Endothelial cell (in vitro differentiated cells): ENCODE data around the gene B4GALNT1. TPM values are rescaled to one million over a fixed set of nuclear protein-coding genes. Genes with fewer than 3 reads are reported as not detected.
"Not testable (repeated sequence)": the region's sequence is repeated elsewhere in the genome, so short reads cannot be mapped to it uniquely, and the experiment has no call there.

Experiments
- DNase-seq: peaks from one replicate; pipeline ENCODE4 v3.0.0; 2021; ENCODE audit warnings: low spot score
- H3K27ac Mint-ChIP-seq: one replicate; pipeline ENCODE4 v1.8.0; 2021; ENCODE audit warnings: mixed read lengths, inconsistent platforms; ENCODE audit not compliant: unreplicated experiment
- H3K27me3 Mint-ChIP-seq: one replicate; pipeline ENCODE4 v1.8.0; 2021; ENCODE audit warnings: mild to moderate bottlenecking, moderate library complexity, mixed read lengths, inconsistent platforms; ENCODE audit not compliant: unreplicated experiment
- H3K36me3 Mint-ChIP-seq: one replicate; pipeline ENCODE4 v1.8.0; 2021; ENCODE audit warnings: mild to moderate bottlenecking, low read depth, mixed read lengths, inconsistent platforms; ENCODE audit not compliant: unreplicated experiment
- H3K4me1 Mint-ChIP-seq: one replicate; pipeline ENCODE4 v1.8.0; 2021; ENCODE audit warnings: mild to moderate bottlenecking, mixed read lengths, inconsistent platforms; ENCODE audit not compliant: unreplicated experiment
- H3K4me3 Mint-ChIP-seq: one replicate; pipeline ENCODE4 v1.8.0; 2021; ENCODE audit warnings: mild to moderate bottlenecking, mixed read lengths, inconsistent platforms; ENCODE audit not compliant: unreplicated experiment
- H3K9me3 Mint-ChIP-seq: one replicate; pipeline ENCODE4 v1.8.0; 2021; ENCODE audit warnings: mixed read lengths, inconsistent platforms; ENCODE audit not compliant: unreplicated experiment
- CTCF ChIP-seq: fragments of 200-600 bp; sonication (generic); IDR thresholded peaks from one replicate; pipeline ENCODE4 v1.5.0; 2021; ENCODE audit warnings: antibody characterized with exemption; ENCODE audit not compliant: unreplicated experiment
- total RNA-seq: library from RNA; stranded (reverse); fragmentation: NEBNext Ultra II Directional; extraction: Animal tissue kit (Norgen Biotek cat#: 25700); gene quantifications from one replicate; pipeline ENCODE4 v1.2.1, GENCODE V29; 2021; ENCODE audit not compliant: unreplicated experiment

Gene B4GALNT1
- total RNA-seq, 1 donor from 2014 or later = 1.3 TPM

GRCh38 chr12:57640175-57641042 lies 7.4 kb upstream of the B4GALNT1 start:
- no peak for TF ChIP-seq CTCF
- H3K27me3 Mint-ChIP-seq = no peaks in the 10 kb centered on the region
- no peaks in the 10 kb centered on the region for H3K36me3 Mint-ChIP-seq
- H3K4me1 Mint-ChIP-seq = no peaks in the 10 kb centered on the region
- no peak overlapping the region for H3K4me3 Mint-ChIP-seq
- H3K9me3 Mint-ChIP-seq = no peaks in the 10 kb centered on the region
- no peak for DNase-seq
- H3K27ac Mint-ChIP-seq = no peak overlapping the region

DNA sequence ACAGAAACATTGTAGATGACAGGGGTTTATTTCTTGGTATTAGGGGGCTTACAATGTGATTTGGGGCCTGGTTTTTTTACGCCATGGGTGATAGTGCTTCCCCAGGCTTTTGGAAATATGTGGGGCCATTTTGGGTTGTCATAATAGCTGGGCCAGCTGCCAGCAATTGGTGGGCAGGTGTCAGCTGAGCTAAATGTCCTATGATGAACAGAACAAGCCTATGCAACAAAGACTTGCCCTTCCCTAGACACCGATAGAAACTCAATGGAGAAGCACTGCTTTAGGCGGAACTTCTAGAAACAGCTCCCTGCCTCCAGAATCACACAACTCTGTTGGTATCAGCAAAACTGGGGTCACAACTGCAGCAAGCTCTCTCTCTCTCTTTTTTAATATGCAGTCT lies 5.1 kb upstream of the B4GALNT1 start:
- no peak for TF ChIP-seq CTCF
- H3K4me3 Mint-ChIP-seq = no peak overlapping the region
- H3K4me1 Mint-ChIP-seq = no peaks in the 10 kb centered on the region
- no peaks in the 10 kb centered on the region for H3K9me3 Mint-ChIP-seq
- H3K27ac Mint-ChIP-seq = no peak overlapping the region
- H3K36me3 Mint-ChIP-seq = no peaks in the 10 kb centered on the region
- no peak for DNase-seq
- no peaks in the 10 kb centered on the region for H3K27me3 Mint-ChIP-seq

- no peak for TF ChIP-seq CTCF
- no peak overlapping the region for H3K4me3 Mint-ChIP-seq
- H3K9me3 Mint-ChIP-seq = no peaks in the 10 kb centered on the region
- no peak overlapping the region for H3K27ac Mint-ChIP-seq
- H3K36me3 Mint-ChIP-seq = no peaks in the 10 kb centered on the region
- no peaks in the 10 kb centered on the region for H3K27me3 Mint-ChIP-seq
- no peaks in the 10 kb centered on the region for H3K4me1 Mint-ChIP-seq
- no peak for DNase-seq
Measured at GRCh38 chr12:57637364-57637763, 4.4 kb upstream of the B4GALNT1 start.

GRCh38 chr12:57636731-57637130 lies 3.7 kb upstream of the B4GALNT1 start:
- not testable (repeated sequence) for H3K27me3 Mint-ChIP-seq, H3K4me1 Mint-ChIP-seq, H3K9me3 Mint-ChIP-seq, H3K4me3 Mint-ChIP-seq, H3K27ac Mint-ChIP-seq, DNase-seq, H3K36me3 Mint-ChIP-seq

DNA sequence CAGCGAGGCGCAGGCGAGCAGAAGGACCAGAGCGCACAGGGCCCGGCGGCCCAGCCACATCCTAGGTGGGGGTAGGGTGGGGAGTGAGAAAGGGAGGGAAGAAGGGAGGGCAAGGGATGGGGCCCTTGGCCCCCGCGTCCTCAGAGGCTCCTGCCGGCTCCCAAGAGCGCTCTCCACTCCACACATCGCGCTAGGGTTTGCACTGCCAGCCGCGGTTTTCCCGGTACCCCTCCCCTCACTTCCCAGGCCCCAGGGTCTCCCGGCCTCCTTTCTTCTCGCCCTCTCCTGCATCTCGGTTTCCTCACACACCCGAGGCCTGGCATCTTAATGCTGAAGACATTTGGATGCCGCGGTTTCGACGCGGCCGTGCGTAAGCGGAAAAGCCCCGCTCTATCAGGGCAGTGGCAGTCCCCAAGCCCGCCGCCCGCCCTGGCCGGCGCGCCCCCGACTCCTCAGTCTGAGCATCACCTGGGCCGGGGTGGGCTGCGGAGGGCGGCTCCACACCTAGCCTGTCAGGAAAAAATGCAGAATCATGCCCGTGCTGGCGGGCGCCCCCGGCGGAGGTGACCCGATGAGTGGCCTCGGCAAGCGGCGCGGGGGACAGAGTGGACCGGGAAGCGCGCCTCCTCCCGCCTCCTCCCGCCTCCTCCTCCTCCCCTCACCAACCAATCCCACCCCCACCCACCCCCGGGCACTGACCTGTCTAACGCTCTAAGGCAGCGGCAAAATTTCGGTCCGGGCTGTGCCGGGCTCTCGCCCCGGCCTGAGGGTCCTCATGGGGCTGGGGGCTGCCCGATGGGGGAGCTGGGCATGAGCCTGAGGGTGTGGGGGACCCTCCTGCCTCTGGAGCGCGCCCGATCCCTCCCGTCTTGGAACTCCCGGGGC lies 686 bp downstream of the B4GALNT1 start:
- peak; percentile 16 for DNase-seq
- TF ChIP-seq CTCF = no peak
- no peak overlapping the region for H3K4me3 Mint-ChIP-seq
- H3K4me1 Mint-ChIP-seq = peaks cover 3% of the 10 kb centered on the region
- H3K27me3 Mint-ChIP-seq = peaks cover 19% of the 10 kb centered on the region
- no peak overlapping the region for H3K27ac Mint-ChIP-seq
- H3K36me3 Mint-ChIP-seq = no peaks in the 10 kb centered on the region
- no peaks in the 10 kb centered on the region for H3K9me3 Mint-ChIP-seq
